Stimulated activated CD8-positive, alpha-beta memory T cell treated with anti-CD3 and anti-CD28 coated beads, Interleukin-15, amount 100 ng/mL, for 1 hour (primary cell): ENCODE results near the gene DGKQ.
"Not testable (repeated sequence)": the region's sequence is repeated elsewhere in the genome, so short reads cannot be mapped to it uniquely, and the experiment has no call there.

Experiments
- DNase-seq: peaks from one replicate; pipeline ENCODE4 v3.0.0-alpha.2; 2020; ENCODE audit warnings: low read depth

Gene DGKQ

GRCh38 chr4:921830-922331 lies 51.5 kb downstream of the DGKQ start:
- no peak for DNase-seq

- not testable (repeated sequence) for DNase-seq
Observed at GRCh38 chr4:919004-919680, 54.2 kb downstream of the DGKQ start.

GRCh38 chr4:918591-918990 lies 54.8 kb downstream of the DGKQ start:
- not testable (repeated sequence) for DNase-seq

- DNase-seq = no peak
Observed at GRCh38 chr4:917992-918391, 55.4 kb downstream of the DGKQ start.

GRCh38 chr4:917466-917865 lies 55.9 kb downstream of the DGKQ start:
- no peak for DNase-seq

GRCh38 chr4:915595-915994 lies 57.8 kb downstream of the DGKQ start:
- DNase-seq = no peak

GRCh38 chr4:915041-915474 lies 58.3 kb downstream of the DGKQ start:
- no peak for DNase-seq

GRCh38 chr4:914531-914930 lies 58.8 kb downstream of the DGKQ start:
- DNase-seq = no peak

- no peak for DNase-seq
Observed at GRCh38 chr4:913280-913618, 60.1 kb downstream of the DGKQ start.

GRCh38 chr4:912548-913279 lies 60.7 kb downstream of the DGKQ start:
- no peak for DNase-seq

GRCh38 chr4:911871-912490 lies 61.4 kb downstream of the DGKQ start:
- DNase-seq = no peak

GRCh38 chr4:911221-911751 lies 62.1 kb downstream of the DGKQ start:
- DNase-seq = no peak

GRCh38 chr4:910366-911091 lies 62.8 kb downstream of the DGKQ start:
- no peak for DNase-seq

- DNase-seq = no peak
Observed at GRCh38 chr4:909821-910220, 63.5 kb downstream of the DGKQ start.

GRCh38 chr4:909131-909571 lies 64.2 kb downstream of the DGKQ start:
- DNase-seq = no peak
